Progenitor cell of endocrine pancreas (in vitro differentiated cells): ENCODE measurements around the gene MRRF. TPM values are rescaled to one million over a fixed set of nuclear protein-coding genes. Genes with fewer than 3 reads are reported as not detected.

Source experiments
- DNase-seq: peaks from one replicate; pipeline ENCODE4 v3.0.0; 2021; ENCODE audit warnings: low spot score; ENCODE audit not compliant: unreplicated experiment
- H3K27ac Mint-ChIP-seq: 2 replicates; pipeline ENCODE4 v1.8.0; 2021; ENCODE audit warnings: mild to moderate bottlenecking, moderate library complexity, mixed read lengths
- H3K27me3 Mint-ChIP-seq: 2 replicates; pipeline ENCODE4 v1.8.0; 2021; ENCODE audit warnings: mixed read lengths
- H3K36me3 Mint-ChIP-seq: 2 replicates; pipeline ENCODE4 v1.8.0; 2022; ENCODE audit warnings: mixed read lengths; ENCODE audit not compliant: insufficient read depth
- H3K4me1 Mint-ChIP-seq: 2 replicates; pipeline ENCODE4 v1.8.0; 2021; ENCODE audit warnings: low read depth, mixed read lengths
- H3K4me3 Mint-ChIP-seq: 2 replicates; pipeline ENCODE4 v1.8.0; 2021; ENCODE audit warnings: low read depth, mild to moderate bottlenecking, moderate library complexity, mixed read lengths
- H3K9me3 Mint-ChIP-seq: 2 replicates; pipeline ENCODE4 v1.8.0; 2021; ENCODE audit warnings: low read depth, mixed read lengths
- total RNA-seq: library from RNA; stranded (reverse); gene quantifications from 2 replicates; pipeline ENCODE4 v1.2.1, GENCODE V29; 2021
- TF ChIP-seq, protein P1 (sequence below): fragments of 200-600 bp; sonication (generic); IDR thresholded peaks from one replicate; pipeline ENCODE4 v1.5.0; 2021; ENCODE audit warnings: antibody characterized with exemption, mild to moderate bottlenecking; ENCODE audit not compliant: unreplicated experiment

Gene MRRF
- total RNA-seq, 1 donor from 2014 or later, result 34.3 TPM

- peaks cover 10% of the 10 kb centered on the region for H3K4me1 Mint-ChIP-seq
Measured at GRCh38 chr9:122221183-122221811, 43.4 kb upstream of the MRRF start.

DNA sequence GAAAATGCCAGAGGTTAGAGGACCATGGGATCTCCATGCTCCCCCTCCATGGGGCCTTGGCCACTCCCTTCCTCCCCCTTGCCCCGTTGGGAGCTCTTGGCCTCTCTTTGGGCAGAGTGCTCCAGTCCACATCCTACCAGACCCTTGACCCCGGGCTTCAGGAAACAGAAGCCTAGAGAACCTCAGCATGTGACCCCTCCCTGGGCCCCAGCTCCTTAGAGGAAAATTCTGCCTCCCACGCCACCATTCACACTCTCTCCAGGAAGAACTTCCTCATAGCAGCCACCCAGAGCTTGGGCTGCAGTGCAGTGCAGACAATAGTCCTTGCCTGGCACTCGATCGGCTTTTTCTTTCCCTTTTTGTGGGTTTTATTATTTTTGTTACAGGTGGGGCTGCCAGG lies 41.9 kb upstream of the MRRF start:
- DNase-seq, result no peak
- peaks cover 2% of the 10 kb centered on the region for H3K36me3 Mint-ChIP-seq
- peaks cover 14% of the 10 kb centered on the region for H3K4me1 Mint-ChIP-seq

More at GRCh38 chr9:122221183-122221811, 43.4 kb upstream of the MRRF start:
- Mint-ChIP-seq H3K4me3 (no peak overlapping the region), H3K27me3 (peaks cover 97% of the 10 kb centered on the region), H3K9me3 (no peaks in the 10 kb centered on the region), H3K27ac (no peak overlapping the region), H3K36me3 (peaks cover under 1% of the 10 kb centered on the region)
- no peak for DNase-seq
- TF ChIP-seq, protein P1, sequence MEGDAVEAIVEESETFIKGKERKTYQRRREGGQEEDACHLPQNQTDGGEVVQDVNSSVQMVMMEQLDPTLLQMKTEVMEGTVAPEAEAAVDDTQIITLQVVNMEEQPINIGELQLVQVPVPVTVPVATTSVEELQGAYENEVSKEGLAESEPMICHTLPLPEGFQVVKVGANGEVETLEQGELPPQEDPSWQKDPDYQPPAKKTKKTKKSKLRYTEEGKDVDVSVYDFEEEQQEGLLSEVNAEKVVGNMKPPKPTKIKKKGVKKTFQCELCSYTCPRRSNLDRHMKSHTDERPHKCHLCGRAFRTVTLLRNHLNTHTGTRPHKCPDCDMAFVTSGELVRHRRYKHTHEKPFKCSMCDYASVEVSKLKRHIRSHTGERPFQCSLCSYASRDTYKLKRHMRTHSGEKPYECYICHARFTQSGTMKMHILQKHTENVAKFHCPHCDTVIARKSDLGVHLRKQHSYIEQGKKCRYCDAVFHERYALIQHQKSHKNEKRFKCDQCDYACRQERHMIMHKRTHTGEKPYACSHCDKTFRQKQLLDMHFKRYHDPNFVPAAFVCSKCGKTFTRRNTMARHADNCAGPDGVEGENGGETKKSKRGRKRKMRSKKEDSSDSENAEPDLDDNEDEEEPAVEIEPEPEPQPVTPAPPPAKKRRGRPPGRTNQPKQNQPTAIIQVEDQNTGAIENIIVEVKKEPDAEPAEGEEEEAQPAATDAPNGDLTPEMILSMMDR, result no peak

GRCh38 chr9:122223435-122223834 lies 41.2 kb upstream of the MRRF start:
- TF ChIP-seq, protein P1, result no peak
- Mint-ChIP-seq H3K4me3 (no peak overlapping the region), H3K4me1 (peaks cover 14% of the 10 kb centered on the region), H3K27ac (no peak overlapping the region), H3K27me3 (peaks cover 93% of the 10 kb centered on the region), H3K9me3 (no peaks in the 10 kb centered on the region), H3K36me3 (peaks cover 2% of the 10 kb centered on the region)
- DNase-seq, result no peak

More for the DNA sequence above, 41.9 kb upstream of the MRRF start:
- Mint-ChIP-seq H3K27ac (no peak overlapping the region), H3K27me3 (peaks cover 96% of the 10 kb centered on the region), H3K9me3 (no peaks in the 10 kb centered on the region), H3K4me3 (no peak overlapping the region)
- TF ChIP-seq, protein P1, result no peak

- no peak overlapping the region for H3K4me3 Mint-ChIP-seq
- TF ChIP-seq, protein P1, result no peak
- no peaks in the 10 kb centered on the region for H3K9me3 Mint-ChIP-seq
- peaks cover 7% of the 10 kb centered on the region for H3K4me1 Mint-ChIP-seq
- H3K27me3 Mint-ChIP-seq, result peaks cover 72% of the 10 kb centered on the region
- DNase-seq, result no peak
- H3K36me3 Mint-ChIP-seq, result peaks cover 2% of the 10 kb centered on the region
- no peak overlapping the region for H3K27ac Mint-ChIP-seq
Measured at GRCh38 chr9:122225312-122226141, 39.2 kb upstream of the MRRF start.

- no peak overlapping the region for H3K4me3 Mint-ChIP-seq
- TF ChIP-seq, protein P1, result no peak
- peaks cover 7% of the 10 kb centered on the region for H3K4me1 Mint-ChIP-seq
- no peak overlapping the region for H3K27ac Mint-ChIP-seq
- H3K27me3 Mint-ChIP-seq, result peaks cover 66% of the 10 kb centered on the region
- peaks cover 2% of the 10 kb centered on the region for H3K36me3 Mint-ChIP-seq
- no peak for DNase-seq
- no peaks in the 10 kb centered on the region for H3K9me3 Mint-ChIP-seq
Measured at GRCh38 chr9:122226142-122226757, 38.4 kb upstream of the MRRF start.
